IMR-90 (cell line): ENCODE data around the gene SERP2. TPM values are rescaled to one million over a fixed set of nuclear protein-coding genes. Genes with fewer than 3 reads are reported as not detected.

Source experiments
- ATAC-seq: fragments of 200-7000 bp; cut with Tn5 transposase; 2 replicates; pipeline ENCODE4 v1.9.1; 2020; ENCODE audit warnings: low read depth, mild to moderate bottlenecking, moderate library complexity
- BruUV-seq: library from RNA; stranded (reverse); fragments of 400-500 nt; replicated peaks from 2 replicates; lab custom pipeline; 2021; lab: Mats Ljungman, UMichigan
- CTCF ChIA-PET: fragments of 300-600 bp; formaldehyde crosslinking; extraction: SDS; loops from one replicate; lab custom pipeline; 2021; ENCODE audit warnings: antibody characterized with exemption; lab: Yijun Ruan, JAX
- POLR2A ChIA-PET: fragments of 300-600 bp; sonication (Branson Sonifier 250); formaldehyde crosslinking; loops from one replicate; lab custom pipeline; 2022; ENCODE audit warnings: antibody characterized with exemption; ENCODE audit not compliant: unreplicated experiment; lab: Charles Lee
- DNase-seq: peaks from one replicate; pipeline ENCODE4 v3.0.0; 2013
- H2AFZ ChIP-seq: replicated peaks from 2 replicates; pipeline ENCODE3; 2013; ENCODE audit warnings: low read length, mild to moderate bottlenecking; ENCODE audit not compliant: poor library complexity
- H2AK5ac ChIP-seq: 2 replicates; pipeline ENCODE4 v1.6.1; 2013; ENCODE audit warnings: low read depth, low read length, inconsistent platforms
- H2AK9ac ChIP-seq: replicated peaks from 2 replicates; pipeline ENCODE3; 2013; ENCODE audit warnings: mild to moderate bottlenecking, low read depth, low read length, moderate library complexity; ENCODE audit not compliant: poor library complexity
- H2BK120ac ChIP-seq: 2 replicates; pipeline ENCODE4 v1.6.1; 2013; ENCODE audit warnings: low read depth, low read length, inconsistent platforms
- H2BK15ac ChIP-seq: 3 replicates; pipeline ENCODE4 v1.6.1; 2013; ENCODE audit warnings: low read depth, low read length, inconsistent platforms
- H2BK20ac ChIP-seq: 2 replicates; pipeline ENCODE4 v1.6.1; 2013; ENCODE audit warnings: low read depth, mild to moderate bottlenecking, inconsistent platforms, low read length, moderate library complexity
- H2BK5ac ChIP-seq: 2 replicates; pipeline ENCODE4 v1.6.1; 2013; ENCODE audit warnings: mild to moderate bottlenecking, low read depth, low read length, inconsistent platforms; ENCODE audit not compliant: poor library complexity, severe bottlenecking
- H3K14ac ChIP-seq: replicated peaks from 2 replicates; pipeline ENCODE4 v1.6.1; 2013; ENCODE audit warnings: low read depth, low read length, inconsistent platforms
- H3K18ac ChIP-seq: 2 replicates; pipeline ENCODE4 v1.6.1; 2013; ENCODE audit warnings: low read depth, low read length, control low read depth
- H3K23ac ChIP-seq: 2 replicates; pipeline ENCODE4 v1.6.1; 2013; ENCODE audit warnings: low read depth, low read length, inconsistent platforms
- H3K27ac ChIP-seq: 2 replicates; pipeline ENCODE4 v1.5.1; 2013; ENCODE audit warnings: mild to moderate bottlenecking, control low read depth, low read length; ENCODE audit not compliant: insufficient read depth
- H3K27me3 ChIP-seq: 2 replicates; pipeline ENCODE4 v1.6.1; 2013; ENCODE audit warnings: low read length; ENCODE audit not compliant: control insufficient read depth, insufficient read depth
- H3K36me3 ChIP-seq: 2 replicates; pipeline ENCODE4 v1.6.1; 2013; ENCODE audit warnings: low read length, mixed read lengths; ENCODE audit not compliant: control insufficient read depth, insufficient read depth
- H3K4ac ChIP-seq: 2 replicates; pipeline ENCODE4 v1.6.1; 2013; ENCODE audit warnings: low read depth, low read length, inconsistent platforms
- H3K4me1 ChIP-seq: 2 replicates; pipeline ENCODE4 v1.6.1; 2013; ENCODE audit warnings: low read length, mixed read lengths; ENCODE audit not compliant: control insufficient read depth, insufficient read depth
- H3K4me2 ChIP-seq: 2 replicates; pipeline ENCODE4 v1.6.1; 2013; ENCODE audit warnings: low read depth, mild to moderate bottlenecking, control low read depth, low read length, moderate library complexity
- H3K4me3 ChIP-seq: 2 replicates; pipeline ENCODE4 v1.5.1; 2013; ENCODE audit warnings: low read depth, mild to moderate bottlenecking, control low read depth, low read length, moderate library complexity; ENCODE audit not compliant: insufficient read depth
- H3K56ac ChIP-seq: 2 replicates; pipeline ENCODE4 v1.6.1; 2013; ENCODE audit warnings: low read length, inconsistent platforms; ENCODE audit not compliant: insufficient read depth; ENCODE audit errors: extremely low read depth
- H3K79me1 ChIP-seq, 2 experiments: 2 replicates each; pipeline ENCODE4 v1.6.1; 2013; ENCODE audit warnings: low read length in 2 of 2, inconsistent platforms in 1 of 2, low read depth in 1 of 2
- H3K9ac ChIP-seq: 2 replicates; pipeline ENCODE4 v1.6.1; 2013; ENCODE audit warnings: low read depth, low read length, control low read depth
- H3K9me1 ChIP-seq: 2 replicates; pipeline ENCODE4 v1.6.1; 2013; ENCODE audit warnings: low read length, inconsistent platforms; ENCODE audit not compliant: insufficient read depth
- H3K9me3 ChIP-seq: 2 replicates; pipeline ENCODE4 v1.6.1; 2013; ENCODE audit warnings: low read length; ENCODE audit not compliant: control insufficient read depth, insufficient read depth
- H4K20me1 ChIP-seq: 2 replicates; pipeline ENCODE4 v1.6.1; 2013; ENCODE audit warnings: low read length, inconsistent platforms; ENCODE audit not compliant: insufficient read depth
- H4K5ac ChIP-seq: 2 replicates; pipeline ENCODE4 v1.6.1; 2013; ENCODE audit warnings: mild to moderate bottlenecking, low read depth, low read length, control low read depth
- H4K8ac ChIP-seq, 2 experiments: 2 replicates each; pipeline ENCODE4 v1.6.1; 2013; ENCODE audit warnings: low read depth in 2 of 2, low read length in 2 of 2, control low read depth in 1 of 2, inconsistent platforms in 1 of 2
- H4K91ac ChIP-seq: 2 replicates; pipeline ENCODE4 v1.6.1; 2013; ENCODE audit warnings: low read depth, low read length, inconsistent platforms; ENCODE audit not compliant: insufficient read depth
- BHLHE40 ChIP-seq: fragments of 150-350 bp; IDR thresholded peaks from 2 replicates; pipeline ENCODE4 v1.6.1; 2016; ENCODE audit warnings: mild to moderate bottlenecking, low read depth, low read length
- CEBPB ChIP-seq: IDR thresholded peaks from 2 replicates; pipeline ENCODE4 v1.6.1; 2012; ENCODE audit warnings: low read depth, low read length, improper control_type of control experiment
- CHD1 ChIP-seq: IDR thresholded peaks from 2 replicates; pipeline ENCODE4 v1.6.1; 2012; ENCODE audit warnings: low read depth, low read length, improper control_type of control experiment
- CTCF ChIP-seq: conservative IDR thresholded peaks from 2 replicates; pipeline ENCODE4 v1.5.1; 2012; ENCODE audit warnings: mild to moderate bottlenecking, low read depth, low read length, improper control_type of control experiment
- ELK1 ChIP-seq: fragments of 150-350 bp; IDR thresholded peaks from 2 replicates; pipeline ENCODE4 v1.6.1; 2016; ENCODE audit warnings: low read depth, mild to moderate bottlenecking, low read length, moderate library complexity, borderline replicate concordance
- FOS ChIP-seq: fragments of 150-350 bp; IDR thresholded peaks from 2 replicates; pipeline ENCODE4 v1.6.1; 2016; ENCODE audit warnings: low read depth, low read length
- MAFK ChIP-seq: IDR thresholded peaks from 2 replicates; pipeline ENCODE4 v1.6.1; 2012; ENCODE audit warnings: low read depth, low read length, improper control_type of control experiment
- MAZ ChIP-seq: IDR thresholded peaks from 2 replicates; pipeline ENCODE4 v1.6.1; 2012; ENCODE audit warnings: low read depth, mild to moderate bottlenecking, low read length, improper control_type of control experiment, moderate library complexity, borderline replicate concordance
- MXI1 ChIP-seq: IDR thresholded peaks from 2 replicates; pipeline ENCODE4 v1.6.1; 2012; ENCODE audit warnings: low read depth, mild to moderate bottlenecking, low read length, moderate library complexity, borderline replicate concordance
- NFE2L2 ChIP-seq: fragments of 150-350 bp; IDR thresholded peaks from 2 replicates; pipeline ENCODE4 v1.6.1; 2016; ENCODE audit warnings: low read depth, mild to moderate bottlenecking, low read length
- POLR2A ChIP-seq: IDR thresholded peaks from 2 replicates; pipeline ENCODE4 v1.6.1; 2012; ENCODE audit warnings: mild to moderate bottlenecking, low read depth, low read length
- RAD21 ChIP-seq: IDR thresholded peaks from 2 replicates; pipeline ENCODE4 v1.6.1; 2012; ENCODE audit warnings: low read length, improper control_type of control experiment
- RCOR1 ChIP-seq: IDR thresholded peaks from 2 replicates; pipeline ENCODE4 v1.6.1; 2012; ENCODE audit warnings: mild to moderate bottlenecking, low read length, improper control_type of control experiment; ENCODE audit not compliant: insufficient replicate concordance
- RFX5 ChIP-seq: IDR thresholded peaks from 2 replicates; pipeline ENCODE4 v1.8.0; 2012; ENCODE audit warnings: low read depth, mild to moderate bottlenecking, low read length, moderate library complexity
- SMC3 ChIP-seq: fragments of 150-350 bp; IDR thresholded peaks from 2 replicates; pipeline ENCODE4 v1.6.1; 2016; ENCODE audit warnings: low read depth, mild to moderate bottlenecking, antibody characterized with exemption, low read length, moderate library complexity
- USF2 ChIP-seq: fragments of 150-350 bp; IDR thresholded peaks from 2 replicates; pipeline ENCODE4 v1.6.1; 2017; ENCODE audit warnings: mild to moderate bottlenecking, antibody characterized with exemption, low read length, low read depth
- WGBS, 2 experiments: methylation state at CpG; one replicate each; pipeline versions ENCODE4 v1.1.5 to v1.1.7; 2013; ENCODE audit warnings: missing lambda C conversion rate in 2 of 2; ENCODE audit not compliant: insufficient read length in 1 of 2; ENCODE audit errors: extremely low coverage in 2 of 2; 5-methylcytosine and 5-hydroxymethylcytosine counted together
- dilution Hi-C: fragments of 300-500 bp; cut with HindIII; formaldehyde crosslinking; loops from one replicate; pipeline ENCODE4 v1.14.3; 2018; ENCODE audit warnings: low sequenced_read_pairs; ENCODE audit not compliant: unreplicated experiment
- in situ Hi-C: fragments of 300-500 bp; cut with MboI; formaldehyde crosslinking; loops from 3 replicates; pipeline ENCODE4 v1.14.3; 2019; ENCODE audit warnings: low sequenced_read_pairs, inconsistent platforms, mixed read lengths
- intact Hi-C: fragments of 100-400 bp; cut with micrococcal nuclease; formaldehyde crosslinking; loops from 2 replicates; pipeline ENCODE4 v1.10.0; 2022
- polyA plus RNA-seq, 3 experiments: library from polyadenylated mRNA; depleted of rRNA; stranded (reverse); fragments of >200 nt; gene quantifications; 2 replicates each; pipeline ENCODE4 v1.2.3, GENCODE V29; 2012; ENCODE audit warnings: low replicate concordance in 1 of 3
- total RNA-seq: library from RNA; depleted of rRNA; stranded (reverse); fragments of >200 nt; gene quantifications from 2 replicates; pipeline ENCODE4 v1.2.3, GENCODE V29; 2012

Gene SERP2
- total and polyA plus RNA-seq, 2 of the 4 experiments (the other 2 are of a cell fraction): 0.54 to 1.4 TPM

GRCh38 chr13:44410328-44410859 lies 36.8 kb downstream of the SERP2 start:
- Histone ChIP-seq H3K79me1 (no peaks in the 10 kb centered on the region), H3K9me1 (no peaks in the 10 kb centered on the region), H3K4me3 (no peak overlapping the region), H3K9me3 (no peaks in the 10 kb centered on the region), H2BK15ac (no peak overlapping the region), H3K14ac (no peak overlapping the region), H4K8ac (no peak overlapping the region), H3K36me3 (no peaks in the 10 kb centered on the region), H2AK9ac (no peak overlapping the region), H3K4ac (no peak overlapping the region), H4K5ac (no peak overlapping the region), H3K4me2 (no peak overlapping the region), H3K9ac (no peak overlapping the region), H2BK20ac (no peak overlapping the region), H3K56ac (no peak overlapping the region), H4K20me1 (no peaks in the 10 kb centered on the region), H3K27ac (no peak overlapping the region), H2BK5ac (no peak overlapping the region), H2BK120ac (no peak overlapping the region), H2AFZ (no peak overlapping the region), H3K23ac (no peak overlapping the region), H4K91ac (no peak overlapping the region), H2AK5ac (no peak overlapping the region), H3K27me3 (peaks cover 7% of the 10 kb centered on the region), H3K4me1 (peaks cover 7% of the 10 kb centered on the region), H3K18ac (no peak overlapping the region)
- CTCF ChIA-PET: no interaction called here
- intact Hi-C loops (no loop called here), dilution Hi-C loops (no loop called here), in situ Hi-C loops (no loop called here)
- WGBS, 2 experiments: 93% methylated on average over 3 of the region's 6 CpGs; no CpG with 5 or more reads in 1 of the 2 experiments
- POLR2A ChIA-PET: no interaction called here
- TF ChIP-seq POLR2A (no peak), RCOR1 (no peak), MAZ (no peak), RAD21 (no peak), CEBPB (no peak), USF2 (no peak), BHLHE40 (no peak), CHD1 (no peak), MXI1 (no peak), ELK1 (no peak), NFE2L2 (no peak), FOS (no peak), RFX5 (no peak), CTCF (no peak), MAFK (no peak), SMC3 (no peak)
- no peak for DNase-seq
- ATAC-seq: no peak
- BruUV-seq: no TSS peak
